H9 (cell line): ENCODE data around the gene SAMM50. TPM values are rescaled to one million over a fixed set of nuclear protein-coding genes. Genes with fewer than 3 reads are reported as not detected.
A peak's percentile ranks its signal among the peaks of the same experiment; 100 is the strongest.

ENCODE experiments used
- DNase-seq: peaks from one replicate; pipeline ENCODE4 v3.0.0-alpha.2; 2017
- H2AFZ ChIP-seq: one replicate; pipeline ENCODE4 v1.6.1; 2013; ENCODE audit warnings: mild to moderate bottlenecking, low read length, control low read depth, moderate library complexity
- H2AK5ac ChIP-seq: 2 replicates; pipeline ENCODE4 v1.6.1; 2013; ENCODE audit warnings: low read length, control low read depth, mixed read lengths; ENCODE audit not compliant: insufficient read length
- H2BK120ac ChIP-seq: one replicate; pipeline ENCODE4 v1.6.1; 2013; ENCODE audit warnings: low read depth, mild to moderate bottlenecking, low read length, control low read depth, inconsistent platforms; ENCODE audit not compliant: poor library complexity, severe bottlenecking
- H2BK12ac ChIP-seq: 2 replicates; pipeline ENCODE4 v1.6.1; 2013; ENCODE audit warnings: low read length, control low read depth, mixed read lengths, low read depth; ENCODE audit not compliant: insufficient read length
- H2BK15ac ChIP-seq: 2 replicates; pipeline ENCODE4 v1.6.1; 2013; ENCODE audit warnings: low read depth, low read length, control low read depth
- H2BK20ac ChIP-seq: one replicate; pipeline ENCODE4 v1.6.1; 2013; ENCODE audit warnings: low read depth, mild to moderate bottlenecking, low read length, control low read depth, inconsistent platforms; ENCODE audit not compliant: poor library complexity, severe bottlenecking
- H2BK5ac ChIP-seq: 2 replicates; pipeline ENCODE4 v1.6.1; 2013; ENCODE audit warnings: low read length, control low read depth, mixed read lengths; ENCODE audit not compliant: insufficient read length
- H3K14ac ChIP-seq: 2 replicates; pipeline ENCODE4 v1.6.1; 2013; ENCODE audit warnings: low read length, control low read depth; ENCODE audit not compliant: insufficient read depth
- H3K18ac ChIP-seq: 2 replicates; pipeline ENCODE4 v1.6.1; 2013; ENCODE audit warnings: low read depth, mild to moderate bottlenecking, mixed read lengths, low read length, control low read depth; ENCODE audit not compliant: insufficient read length
- H3K23ac ChIP-seq: 2 replicates; pipeline ENCODE4 v1.6.1; 2013; ENCODE audit warnings: low read length, control low read depth, mixed read lengths, low read depth; ENCODE audit not compliant: insufficient read length
- H3K23me2 ChIP-seq: 2 replicates; pipeline ENCODE4 v1.6.1; 2013; ENCODE audit warnings: low read depth, mild to moderate bottlenecking, mixed read lengths, low read length, control low read depth; ENCODE audit not compliant: insufficient read length, poor library complexity, severe bottlenecking
- H3K27ac ChIP-seq: 2 replicates; pipeline ENCODE4 v1.5.1; 2013; ENCODE audit warnings: low read length, control low read depth, mixed read lengths, low read depth; ENCODE audit not compliant: insufficient read length
- H3K27me3 ChIP-seq: 2 replicates; pipeline ENCODE4 v1.6.1; 2013; ENCODE audit warnings: low read length, control low read depth, inconsistent platforms; ENCODE audit not compliant: insufficient read depth
- H3K4ac ChIP-seq: 2 replicates; pipeline ENCODE4 v1.6.1; 2013; ENCODE audit warnings: low read depth, mild to moderate bottlenecking, control low read depth, inconsistent platforms, low read length, moderate library complexity
- H3K4me1 ChIP-seq: 2 replicates; pipeline ENCODE4 v1.6.1; 2013; ENCODE audit warnings: low read length, control low read depth, inconsistent platforms; ENCODE audit not compliant: insufficient read depth
- H3K4me2 ChIP-seq: 2 replicates; pipeline ENCODE4 v1.6.1; 2013; ENCODE audit warnings: low read length, control low read depth, mixed read lengths; ENCODE audit not compliant: insufficient read length, insufficient read depth
- H3K56ac ChIP-seq: 2 replicates; pipeline ENCODE4 v1.6.1; 2013; ENCODE audit warnings: low read depth, mild to moderate bottlenecking, mixed read lengths, low read length, control low read depth; ENCODE audit not compliant: insufficient read length
- H3K79me1 ChIP-seq: 2 replicates; pipeline ENCODE4 v1.6.1; 2013; ENCODE audit warnings: low read depth, mild to moderate bottlenecking, moderate library complexity, low read length, control low read depth, inconsistent platforms; ENCODE audit not compliant: insufficient read depth, poor library complexity, severe bottlenecking
- H3K79me2 ChIP-seq: 2 replicates; pipeline ENCODE4 v1.6.1; 2013; ENCODE audit warnings: low read length, control low read depth, inconsistent platforms; ENCODE audit not compliant: insufficient read depth
- H3K9ac ChIP-seq: 2 replicates; pipeline ENCODE4 v1.6.1; 2013; ENCODE audit warnings: low read length, control low read depth, mixed read lengths; ENCODE audit not compliant: insufficient read length; ENCODE audit errors: extremely low read depth
- H3K9me3 ChIP-seq: one replicate; pipeline ENCODE4 v1.6.1; 2013; ENCODE audit warnings: low read depth, low read length, inconsistent platforms; ENCODE audit not compliant: control insufficient read depth
- H3T11ph ChIP-seq: one replicate; pipeline ENCODE4 v1.6.1; 2013; ENCODE audit warnings: mild to moderate bottlenecking, low read length, control low read depth, inconsistent platforms
- H4K20me1 ChIP-seq: one replicate; pipeline ENCODE4 v1.6.1; 2013; ENCODE audit not compliant: control insufficient read depth, insufficient read length, insufficient read depth
- H4K5ac ChIP-seq: 2 replicates; pipeline ENCODE4 v1.6.1; 2013; ENCODE audit warnings: low read depth, mild to moderate bottlenecking, mixed read lengths, low read length, control low read depth; ENCODE audit not compliant: insufficient read length
- H4K8ac ChIP-seq: replicated peaks from 2 replicates; pipeline ENCODE4 v1.6.1; 2013; ENCODE audit warnings: low read length, control low read depth, mixed read lengths, low read depth; ENCODE audit not compliant: insufficient read length
- H4K91ac ChIP-seq: 2 replicates; pipeline ENCODE4 v1.6.1; 2013; ENCODE audit warnings: low read depth, mild to moderate bottlenecking, moderate library complexity, mixed read lengths, low read length, control low read depth; ENCODE audit not compliant: insufficient read length
- H3K27ac Mint-ChIP-seq, 3 experiments: 2 replicates in 2 of 3; 3 replicates in 1 of 3; pipeline ENCODE4 v1.8.0; 2020 to 2021; ENCODE audit warnings: mixed read lengths in 3 of 3, mild to moderate bottlenecking in 1 of 3, moderate library complexity in 1 of 3
- H3K27me3 Mint-ChIP-seq: 2 replicates; pipeline ENCODE4 v1.8.0; 2021; ENCODE audit warnings: low read depth, mild to moderate bottlenecking, moderate library complexity, mixed read lengths
- H3K36me3 Mint-ChIP-seq, 3 experiments: 2 replicates in 2 of 3; 3 replicates in 1 of 3; pipeline ENCODE4 v1.8.0; 2020 to 2021; ENCODE audit warnings: low read depth in 3 of 3, mixed read lengths in 3 of 3; ENCODE audit not compliant: insufficient read depth in 1 of 3
- H3K4me1 Mint-ChIP-seq, 2 experiments: 2 replicates each; pipeline ENCODE4 v1.8.0; 2020; ENCODE audit warnings: mixed read lengths in 2 of 2
- H3K4me3 Mint-ChIP-seq, 2 experiments: 2 replicates in 1 of 2; 3 replicates in 1 of 2; pipeline ENCODE4 v1.8.0; 2020 to 2021; ENCODE audit warnings: mild to moderate bottlenecking in 2 of 2, mixed read lengths in 2 of 2, moderate library complexity in 1 of 2
- H3K9me3 Mint-ChIP-seq, 2 experiments: 2 replicates in 1 of 2; 3 replicates in 1 of 2; pipeline ENCODE4 v1.8.0; 2020; ENCODE audit warnings: mild to moderate bottlenecking in 2 of 2, mixed read lengths in 2 of 2, moderate library complexity in 1 of 2
- CTCF ChIP-seq: fragments of 200-600 bp; sonication (generic); conservative IDR thresholded peaks from 3 replicates; pipeline ENCODE4 v1.8.0; 2021; ENCODE audit warnings: antibody characterized with exemption, mild to moderate bottlenecking
- WGBS: extraction: QIAGEN DNeasy Blood & Tissue Kit; methylation state at CpG from one replicate; pipeline ENCODE4 v1.1.7; 2013; ENCODE audit warnings: missing lambda C conversion rate, low lambda C conversion rate, mixed read lengths; ENCODE audit not compliant: insufficient read length; ENCODE audit errors: extremely low coverage; 5-methylcytosine and 5-hydroxymethylcytosine counted together
- total RNA-seq: library from RNA; stranded (reverse); gene quantifications from 2 replicates; pipeline ENCODE4 v1.2.1, GENCODE V29; 2021

Gene SAMM50
- total RNA-seq, 1 experiment from 2014 or later: 57.2 TPM

GRCh38 chr22:44030702-44031082, 75.5 kb downstream of the SAMM50 start:
- Histone ChIP-seq H3T11ph (no peak overlapping the region), H4K8ac (no peak overlapping the region), H3K9ac (no peak overlapping the region), H4K20me1 (no peaks in the 10 kb centered on the region), H3K4ac (no peak overlapping the region), H3K14ac (no peak overlapping the region), H2BK5ac (no peak overlapping the region), H2BK120ac (no peak overlapping the region), H2BK12ac (no peak overlapping the region), H3K4me2 (no peak overlapping the region), H3K79me1 (no peaks in the 10 kb centered on the region), H4K91ac (no peak overlapping the region), H3K9me3 (no peaks in the 10 kb centered on the region), H3K79me2 (no peaks in the 10 kb centered on the region), H3K27me3 (no peaks in the 10 kb centered on the region), H3K56ac (no peak overlapping the region), H3K4me1 (no peaks in the 10 kb centered on the region), H2BK20ac (no peak overlapping the region), H3K23ac (no peak overlapping the region), H3K18ac (no peak overlapping the region), H3K27ac (no peak overlapping the region), H3K23me2 (no peaks in the 10 kb centered on the region), H4K5ac (no peak overlapping the region), H2BK15ac (no peak overlapping the region), H2AK5ac (no peak overlapping the region), H2AFZ (no peak overlapping the region)
- no CpG with 5 or more reads among the region's 8 CpGs for WGBS
- Mint-ChIP-seq H3K9me3 (no peaks in the 10 kb centered on the region), H3K27me3 (peaks cover 2% of the 10 kb centered on the region; the same call in 1 of the 2 replicates), H3K36me3 (no peaks in the 10 kb centered on the region), H3K4me1 (peaks cover 20 to 21% of the 10 kb centered on the region in 2 experiments), H3K27ac (peak overlapping the region in 1 of 3 experiments; percentile 75; a peak in 2 of 7 replicates), H3K4me3 (no peak overlapping the region)
- no peak for TF ChIP-seq CTCF
- DNase-seq: no peak
